OCI-LY7 (cell line): ENCODE data around the gene AKAP7. TPM values are rescaled to one million over a fixed set of nuclear protein-coding genes. Genes with fewer than 3 reads are reported as not detected.

Experiments
- BruUV-seq: library from RNA; stranded (reverse); fragments of 400-500 nt; replicated peaks from 2 replicates; lab custom pipeline; 2021; lab: Mats Ljungman, UMichigan
- CTCF ChIA-PET: fragments of 300-600 bp; sonication (Branson Sonifier 250); formaldehyde crosslinking; loops from one replicate; lab custom pipeline; 2022; ENCODE audit warnings: antibody characterized with exemption; ENCODE audit not compliant: unreplicated experiment; lab: Charles Lee
- POLR2A ChIA-PET: fragments of 300-600 bp; sonication (Branson Sonifier 250); formaldehyde crosslinking; loops from one replicate; lab custom pipeline; 2022; ENCODE audit warnings: antibody characterized with exemption; lab: Charles Lee
- DNase-seq: peaks from one replicate; pipeline ENCODE4 v3.0.0-alpha.2; 2015; ENCODE audit warnings: low spot score
- H2AFZ ChIP-seq: fragments of 200-600 bp; sonication (generic), shearing (Covaris generic); 2 replicates; pipeline ENCODE4 v1.6.1; 2014; ENCODE audit warnings: mild to moderate bottlenecking, antibody characterized with exemption, low read length, moderate library complexity
- H3K27ac ChIP-seq: fragments of 200-600 bp; sonication (generic); 2 replicates; pipeline ENCODE4 v1.5.1; 2014; ENCODE audit warnings: mixed run types, low read depth, mild to moderate bottlenecking, moderate library complexity, low read length, inconsistent platforms; ENCODE audit not compliant: poor library complexity, severe bottlenecking
- H3K36me3 ChIP-seq: fragments of 200-600 bp; sonication (generic); 2 replicates; pipeline ENCODE4 v1.6.1; 2014; ENCODE audit warnings: mild to moderate bottlenecking, antibody characterized with exemption, low read length, moderate library complexity, mixed read lengths; ENCODE audit not compliant: insufficient read depth
- H3K4me1 ChIP-seq: fragments of 200-600 bp; sonication (generic); 2 replicates; pipeline ENCODE4 v1.5.1; 2014; ENCODE audit warnings: mild to moderate bottlenecking, low read length; ENCODE audit not compliant: insufficient read depth, poor library complexity, severe bottlenecking
- H3K4me2 ChIP-seq: fragments of 200-600 bp; sonication (generic); 2 replicates; pipeline ENCODE4 v1.6.1; 2014; ENCODE audit warnings: mild to moderate bottlenecking, low read length
- H3K4me3 ChIP-seq: fragments of 200-600 bp; sonication (generic); 2 replicates; pipeline ENCODE4 v1.5.1; 2014; ENCODE audit warnings: mild to moderate bottlenecking, low read depth, low read length; ENCODE audit not compliant: poor library complexity, severe bottlenecking
- H3K79me2 ChIP-seq: fragments of 200-600 bp; sonication (generic); 2 replicates; pipeline ENCODE4 v1.6.1; 2016; ENCODE audit warnings: low read depth, mild to moderate bottlenecking, low read length, moderate library complexity, mixed read lengths; ENCODE audit not compliant: insufficient read depth
- H3K9me2 ChIP-seq: fragments of 200-600 bp; sonication (generic); 2 replicates; pipeline ENCODE4 v1.6.1; 2016; ENCODE audit warnings: mild to moderate bottlenecking, low read length, mixed read lengths; ENCODE audit not compliant: insufficient read depth
- H3K9me3 ChIP-seq: fragments of 200-600 bp; sonication (generic); 2 replicates; pipeline ENCODE4 v1.6.1; 2014; ENCODE audit warnings: mild to moderate bottlenecking, mixed run types, low read length, mixed read lengths
- H4K20me1 ChIP-seq: fragments of 200-600 bp; sonication (generic); 2 replicates; pipeline ENCODE4 v1.6.1; 2014; ENCODE audit warnings: mild to moderate bottlenecking, antibody characterized with exemption, low read length, moderate library complexity, mixed read lengths; ENCODE audit not compliant: insufficient read depth
- CTCF ChIP-seq: fragments of 200-600 bp; sonication (generic); conservative IDR thresholded peaks from 2 replicates; pipeline ENCODE4 v1.5.1; 2014; ENCODE audit warnings: mild to moderate bottlenecking, antibody characterized with exemption, low read length, moderate library complexity, mixed read lengths
- EZH2phosphoT487 ChIP-seq: fragments of 200-600 bp; sonication (generic); IDR thresholded peaks from 2 replicates; pipeline ENCODE4 v1.6.1; 2018; ENCODE audit warnings: low read depth, borderline replicate concordance, mild to moderate bottlenecking, mixed run types, antibody characterized with exemption, low read length, moderate library complexity, mixed read lengths
- intact Hi-C: fragments of 100-400 bp; cut with micrococcal nuclease; formaldehyde crosslinking; loops from one replicate; pipeline ENCODE4 v1.10.0; 2022; ENCODE audit not compliant: unreplicated experiment
- total RNA-seq, 2 experiments: library from RNA; depleted of rRNA in 1 of 2; stranded (reverse); fragments of >200 nt in 1 of 2; shearing (Covaris generic) in 1 of 2; gene quantifications; 2 replicates each; pipeline ENCODE4 v1.2.3, GENCODE V29; 2014 to 2022

AKAP7 gene
- total RNA-seq, 2 experiments from 2014 or later: 5.6 to 6.9 TPM

GRCh38 chr6:131136021-131136786 is 937 bp downstream of the AKAP7 start:
- ChIA-PET POLR2A (interaction anchor here (0.7 kb wide), 1 partner anchor 492 kb away, joined by 4 read pairs; the partner anchor contains the start of gene MED23), CTCF (no interaction called here)
- Histone ChIP-seq H3K4me2 (peak overlapping the region; percentile 70), H2AFZ (peak overlapping the region; percentile 92), H3K9me2 (no peaks in the 10 kb centered on the region), H3K27ac (peak overlapping the region; percentile 34), H3K36me3 (no peaks in the 10 kb centered on the region), H3K79me2 (no peaks in the 10 kb centered on the region), H3K4me3 (peak overlapping the region; percentile 66), H4K20me1 (no peaks in the 10 kb centered on the region), H3K9me3 (no peaks in the 10 kb centered on the region), H3K4me1 (peaks cover 19% of the 10 kb centered on the region)
- TSS peak; percentile 59 for BruUV-seq
- TF ChIP-seq CTCF: no peak
- TF ChIP-seq EZH2phosphoT487: no peak
- intact Hi-C loops: no loop called here
- DNase-seq: no peak

DNA sequence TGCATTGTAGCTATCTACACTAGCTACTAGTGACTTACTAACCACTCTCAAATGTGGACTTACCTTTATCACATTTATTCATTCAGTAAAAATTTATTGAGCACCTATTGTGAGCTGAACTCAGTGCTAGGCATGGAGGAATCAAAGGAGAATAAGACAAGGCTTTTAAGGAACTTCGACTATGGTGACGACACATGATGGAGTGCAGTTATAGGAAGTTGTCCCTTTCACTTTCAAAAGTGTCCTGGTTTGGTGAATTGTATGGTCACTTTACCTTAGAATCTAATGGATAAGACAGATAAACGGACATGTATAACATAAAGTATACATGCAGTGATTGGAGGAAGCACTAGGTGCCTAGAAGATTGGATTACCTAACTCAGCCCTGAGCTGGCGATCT is 4.3 kb downstream of the AKAP7 start:
- BruUV-seq: no TSS peak
- Histone ChIP-seq H3K4me1 (peaks cover 17% of the 10 kb centered on the region), H3K4me3 (no peak overlapping the region), H2AFZ (no peak overlapping the region), H3K27ac (no peak overlapping the region), H3K79me2 (no peaks in the 10 kb centered on the region), H4K20me1 (no peaks in the 10 kb centered on the region), H3K9me3 (no peaks in the 10 kb centered on the region), H3K9me2 (no peaks in the 10 kb centered on the region), H3K36me3 (peaks cover 6% of the 10 kb centered on the region; the same call in 1 of the 2 replicates), H3K4me2 (0 out of 2 replicates have a peak overlapping the region, but pooled peaks have one; percentile 1)
- CTCF ChIA-PET: no interaction called here
- no peak for TF ChIP-seq EZH2phosphoT487
- TF ChIP-seq CTCF: no peak
- no peak for DNase-seq
- intact Hi-C loops: no loop called here
- POLR2A ChIA-PET: interaction anchor here (0.7 to 1.4 kb wide), 6 partner anchors 34 to 440 kb away, joined by 3 to 7 read pairs (median 4); no protein-coding TSS in a partner anchor

- no peaks in the 10 kb centered on the region for H3K9me2 ChIP-seq
- H4K20me1 ChIP-seq: no peaks in the 10 kb centered on the region
- H3K79me2 ChIP-seq: no peaks in the 10 kb centered on the region
- H3K4me1 ChIP-seq: peaks cover 12% of the 10 kb centered on the region
- POLR2A ChIA-PET: interaction anchor here (0.6 to 0.9 kb wide), 2 partner anchors 16 to 70 kb away, joined by 3 read pairs; no protein-coding TSS in a partner anchor
- no TSS peak for BruUV-seq
- H3K27ac ChIP-seq: no peak overlapping the region
- H3K36me3 ChIP-seq: peaks cover 6% of the 10 kb centered on the region; the same call in 1 of the 2 replicates
- CTCF ChIA-PET: no interaction called here
- TF ChIP-seq EZH2phosphoT487: no peak
- no peak for TF ChIP-seq CTCF
- no peak overlapping the region for H2AFZ ChIP-seq
- intact Hi-C loops: no loop called here
- no peak overlapping the region for H3K4me2 ChIP-seq
- no peak for DNase-seq
- H3K9me3 ChIP-seq: no peaks in the 10 kb centered on the region
- H3K4me3 ChIP-seq: no peak overlapping the region
These were observed 8.1 kb downstream of the AKAP7 start for GRCh38 chr6:131143319-131143718.
